Esophagus squamous epithelium (tissue), 4 donors: ENCODE measurements around the gene GMPS.

Source experiments
- POLR2A ChIP-seq, 4 donors: fragments of 450-650 bp; IDR thresholded peaks; one replicate each; pipeline ENCODE4 v1.6.1; 2017; ENCODE audit warnings: antibody characterized with exemption in 4 of 4, mild to moderate bottlenecking in 4 of 4, moderate library complexity in 3 of 4
- TF ChIP-seq, protein P1 (sequence below), 6 experiments: fragments of 450-650 bp in 4 of 6; fragments of 200-600 bp in 2 of 6; sonication (generic) in 2 of 6; IDR thresholded peaks; one replicate each; pipeline ENCODE4 v1.5.1; 2016 to 2019; ENCODE audit warnings: antibody characterized with exemption in 6 of 6, mild to moderate bottlenecking in 4 of 6, moderate library complexity in 4 of 6

- peak in 3 of 4 donors; percentile 43 to 70 (median 54) for TF ChIP-seq POLR2A (IDR thresholded peaks at IDR 0.05)
- TF ChIP-seq, protein P1, sequence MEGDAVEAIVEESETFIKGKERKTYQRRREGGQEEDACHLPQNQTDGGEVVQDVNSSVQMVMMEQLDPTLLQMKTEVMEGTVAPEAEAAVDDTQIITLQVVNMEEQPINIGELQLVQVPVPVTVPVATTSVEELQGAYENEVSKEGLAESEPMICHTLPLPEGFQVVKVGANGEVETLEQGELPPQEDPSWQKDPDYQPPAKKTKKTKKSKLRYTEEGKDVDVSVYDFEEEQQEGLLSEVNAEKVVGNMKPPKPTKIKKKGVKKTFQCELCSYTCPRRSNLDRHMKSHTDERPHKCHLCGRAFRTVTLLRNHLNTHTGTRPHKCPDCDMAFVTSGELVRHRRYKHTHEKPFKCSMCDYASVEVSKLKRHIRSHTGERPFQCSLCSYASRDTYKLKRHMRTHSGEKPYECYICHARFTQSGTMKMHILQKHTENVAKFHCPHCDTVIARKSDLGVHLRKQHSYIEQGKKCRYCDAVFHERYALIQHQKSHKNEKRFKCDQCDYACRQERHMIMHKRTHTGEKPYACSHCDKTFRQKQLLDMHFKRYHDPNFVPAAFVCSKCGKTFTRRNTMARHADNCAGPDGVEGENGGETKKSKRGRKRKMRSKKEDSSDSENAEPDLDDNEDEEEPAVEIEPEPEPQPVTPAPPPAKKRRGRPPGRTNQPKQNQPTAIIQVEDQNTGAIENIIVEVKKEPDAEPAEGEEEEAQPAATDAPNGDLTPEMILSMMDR (IDR thresholded peaks at IDR 0.05): peak in 1 of 6 experiments; percentile 41
Observed at GRCh38 chr3:155854141-155854940, 16.1 kb upstream of the GMPS start, which contains the start of gene SLC33A1.
